Measurements from ENCODE around the gene SLX9.

The SLX9 gene

GRCh38 chr21:44902268-44903049 is 37.4 kb upstream of the SLX9 start:
- DNase-seq (ENCODE audit: low spot score), result no peak
- TF ChIP-seq CTCF (IDR thresholded peaks at IDR 0.05; ENCODE audit: borderline replicate concordance, control extremely low read depth, extremely low read depth, insufficient read depth, missing control alignments), result no peak
- in situ Hi-C loops (cut with MboI; ENCODE audit: low sequenced_read_pairs, unreplicated experiment), result no loop called here

- in situ Hi-C loops (cut with MboI; ENCODE audit: low sequenced_read_pairs, unreplicated experiment), result no loop called here
- DNase-seq (ENCODE audit: low spot score), result no peak
- no peak for TF ChIP-seq CTCF (IDR thresholded peaks at IDR 0.05; ENCODE audit: borderline replicate concordance, control extremely low read depth, extremely low read depth, insufficient read depth, missing control alignments)
Observed at GRCh38 chr21:44903050-44903685, 36.7 kb upstream of the SLX9 start.

GRCh38 chr21:44903689-44904088 is 36.1 kb upstream of the SLX9 start:
- no peak for TF ChIP-seq CTCF (IDR thresholded peaks at IDR 0.05; ENCODE audit: borderline replicate concordance, control extremely low read depth, extremely low read depth, insufficient read depth, missing control alignments)
- in situ Hi-C loops (cut with MboI; ENCODE audit: low sequenced_read_pairs, unreplicated experiment), result no loop called here
- no peak for DNase-seq (ENCODE audit: low spot score)

- no peak for TF ChIP-seq CTCF (IDR thresholded peaks at IDR 0.05; ENCODE audit: borderline replicate concordance, control extremely low read depth, extremely low read depth, insufficient read depth, missing control alignments)
- in situ Hi-C loops (cut with MboI; ENCODE audit: low sequenced_read_pairs, unreplicated experiment), result no loop called here
- no peak for DNase-seq (ENCODE audit: low spot score)
Observed at GRCh38 chr21:44904141-44904923, 35.5 kb upstream of the SLX9 start.

GRCh38 chr21:44905016-44905727 is 34.7 kb upstream of the SLX9 start:
- TF ChIP-seq CTCF (IDR thresholded peaks at IDR 0.05; ENCODE audit: borderline replicate concordance, control extremely low read depth, extremely low read depth, insufficient read depth, missing control alignments), result no peak
- no peak for DNase-seq (ENCODE audit: low spot score)
- in situ Hi-C loops (cut with MboI; ENCODE audit: low sequenced_read_pairs, unreplicated experiment), result no loop called here

GRCh38 chr21:44905728-44906090 is 34.1 kb upstream of the SLX9 start:
- TF ChIP-seq CTCF (IDR thresholded peaks at IDR 0.05; ENCODE audit: borderline replicate concordance, control extremely low read depth, extremely low read depth, insufficient read depth, missing control alignments), result no peak
- no peak for DNase-seq (ENCODE audit: low spot score)
- in situ Hi-C loops (cut with MboI; ENCODE audit: low sequenced_read_pairs, unreplicated experiment), result no loop called here

All from GM13976 (cell line).